NT2/D1 (cell line): Measurements from ENCODE around the gene SLC6A11.

Source experiments
- SUZ12 ChIP-seq: IDR thresholded peaks from 2 replicates; pipeline ENCODE4 v1.6.1; 2011; ENCODE audit not compliant: insufficient read length, insufficient read depth; ENCODE audit errors: extremely low read depth
- YY1 ChIP-seq: IDR thresholded peaks from 2 replicates; pipeline ENCODE4 v1.6.1; 2011; ENCODE audit not compliant: insufficient read length, insufficient read depth

DNA sequence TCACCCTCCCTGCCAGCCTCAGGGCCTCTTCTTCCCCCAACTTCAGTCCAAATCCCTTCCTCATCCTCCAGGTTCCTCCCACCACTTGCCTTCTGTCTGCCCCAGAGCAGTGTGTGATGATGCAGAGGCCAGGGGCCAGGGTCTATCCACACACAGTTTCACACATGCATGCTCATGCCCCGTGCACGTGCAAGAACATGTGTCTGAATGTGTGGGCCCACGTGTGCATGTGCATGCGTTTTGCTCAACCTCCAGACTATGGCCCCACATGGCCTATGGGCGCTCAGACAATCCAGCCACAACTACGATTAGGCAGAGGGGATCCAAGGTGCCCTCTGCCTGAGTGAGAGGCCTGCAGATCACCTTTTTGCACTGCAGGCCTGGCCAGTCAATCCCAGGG is 144.2 kb downstream of the SLC6A11 start:
- TF ChIP-seq YY1 (no peak), SUZ12 (no peak)
